ENCODE measurements around the gene ENDOV.

Gene ENDOV

DNA sequence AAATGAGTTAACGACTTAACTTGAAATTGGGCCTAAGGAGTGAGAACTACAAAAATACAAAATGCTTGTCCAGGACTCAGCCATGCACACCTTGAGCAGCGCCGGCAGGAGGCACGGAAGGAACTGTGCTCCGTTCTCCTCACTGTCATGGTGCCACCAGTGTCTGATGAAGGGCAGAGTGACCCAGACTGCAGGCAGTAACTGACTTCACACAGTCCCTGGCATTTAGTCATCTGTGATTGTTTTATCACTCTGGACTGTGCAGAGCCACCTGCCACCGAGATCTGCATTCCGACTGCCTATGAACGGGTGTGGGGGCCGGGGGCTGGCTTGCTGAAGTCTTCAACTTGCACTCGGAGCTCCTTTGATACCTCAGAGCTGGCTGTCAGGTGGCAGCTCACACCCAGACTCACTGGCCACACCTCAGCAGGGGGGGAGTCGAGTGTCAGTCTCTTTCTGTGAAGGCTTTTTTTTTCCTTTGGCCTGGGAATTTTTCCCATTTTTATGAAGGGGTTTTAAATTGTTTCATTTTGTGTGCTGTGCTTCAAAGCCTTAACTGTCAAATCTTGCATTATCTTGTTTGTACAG is 20.2 kb upstream of the ENDOV start:
- Histone ChIP-seq H3K4me3 (ENCODE audit: low read depth in 1 of 2, low read length in 2 of 2) (no peak overlapping the region), H3K79me2 (ENCODE audit: insufficient read depth, low read length) (no peaks in the 10 kb centered on the region), H3K9me3 (ENCODE audit: insufficient read depth, low read length, severe bottlenecking) (no peaks in the 10 kb centered on the region), H3K4me1 (ENCODE audit: insufficient read depth, low read length) (0 out of 2 replicates have a peak, but pooled peaks cover 1% of the 10 kb centered on the region), H3K27ac (ENCODE audit: low read length) (no peak overlapping the region), H4K20me1 (ENCODE audit: insufficient read depth, low read length) (no peaks in the 10 kb centered on the region), H3K36me3 (ENCODE audit: insufficient read depth, low read length) (peaks cover 54% of the 10 kb centered on the region), H3K27me3 (ENCODE audit: insufficient read depth, low read length, poor library complexity) (no peaks in the 10 kb centered on the region), H2AFZ (ENCODE audit: low read depth, low read length) (no peak overlapping the region), H3K4me2 (ENCODE audit: insufficient read depth, low read length) (no peak overlapping the region), H3K9ac (ENCODE audit: low read depth, low read length) (no peak overlapping the region)
- ATAC-seq (ENCODE audit: insufficient read depth, low read depth) (no peak), DNase-seq (no peak)
- TF ChIP-seq, protein P1, sequence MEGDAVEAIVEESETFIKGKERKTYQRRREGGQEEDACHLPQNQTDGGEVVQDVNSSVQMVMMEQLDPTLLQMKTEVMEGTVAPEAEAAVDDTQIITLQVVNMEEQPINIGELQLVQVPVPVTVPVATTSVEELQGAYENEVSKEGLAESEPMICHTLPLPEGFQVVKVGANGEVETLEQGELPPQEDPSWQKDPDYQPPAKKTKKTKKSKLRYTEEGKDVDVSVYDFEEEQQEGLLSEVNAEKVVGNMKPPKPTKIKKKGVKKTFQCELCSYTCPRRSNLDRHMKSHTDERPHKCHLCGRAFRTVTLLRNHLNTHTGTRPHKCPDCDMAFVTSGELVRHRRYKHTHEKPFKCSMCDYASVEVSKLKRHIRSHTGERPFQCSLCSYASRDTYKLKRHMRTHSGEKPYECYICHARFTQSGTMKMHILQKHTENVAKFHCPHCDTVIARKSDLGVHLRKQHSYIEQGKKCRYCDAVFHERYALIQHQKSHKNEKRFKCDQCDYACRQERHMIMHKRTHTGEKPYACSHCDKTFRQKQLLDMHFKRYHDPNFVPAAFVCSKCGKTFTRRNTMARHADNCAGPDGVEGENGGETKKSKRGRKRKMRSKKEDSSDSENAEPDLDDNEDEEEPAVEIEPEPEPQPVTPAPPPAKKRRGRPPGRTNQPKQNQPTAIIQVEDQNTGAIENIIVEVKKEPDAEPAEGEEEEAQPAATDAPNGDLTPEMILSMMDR (IDR thresholded peaks at IDR 0.05; ENCODE audit: borderline replicate concordance, extremely low read depth, low read length, poor library complexity, severe bottlenecking), result no peak
- no peak for TF ChIP-seq EZH2 (IDR thresholded peaks at IDR 0.05; ENCODE audit: borderline replicate concordance, low read depth, low read length, severe bottlenecking)

DNA sequence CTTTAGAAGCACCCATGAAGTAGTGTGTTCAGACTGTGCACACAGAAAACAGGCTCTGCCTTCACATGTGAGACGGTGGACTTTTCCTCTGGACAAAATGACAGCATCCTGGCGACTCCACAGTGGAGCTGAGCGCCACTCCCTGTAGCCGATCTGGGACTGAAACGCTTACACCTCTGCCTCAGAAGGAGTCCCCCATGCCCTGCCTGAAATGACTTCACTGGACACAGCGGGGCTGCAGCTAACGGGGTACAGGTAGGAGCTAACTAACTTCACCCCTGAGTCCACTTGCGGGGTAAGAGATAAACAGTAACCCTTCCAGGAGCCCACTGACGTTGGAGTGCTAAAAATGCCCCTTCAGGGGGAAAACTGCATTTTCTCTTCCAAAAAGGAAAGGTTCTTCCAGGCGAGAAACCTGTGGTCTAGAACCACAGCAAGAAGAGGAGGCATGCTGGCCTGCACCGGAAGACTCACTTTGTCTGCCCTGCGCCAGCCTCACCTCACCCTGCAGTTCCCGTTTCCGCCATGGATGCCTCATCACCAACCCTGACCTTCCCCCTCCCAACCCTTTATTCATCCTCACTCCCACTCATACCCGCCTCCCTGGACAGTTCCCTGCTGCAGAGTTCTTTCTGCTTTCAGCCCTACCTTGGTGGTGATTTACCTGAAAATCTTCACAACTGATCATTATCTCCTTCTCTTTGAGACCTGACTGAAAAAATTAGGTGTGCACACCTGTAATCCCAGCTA is 19.4 kb upstream of the ENDOV start:
- no peak overlapping the region for H3K4me2 ChIP-seq (ENCODE audit: insufficient read depth, low read length)
- DNase-seq (no peak), ATAC-seq (ENCODE audit: insufficient read depth, low read depth) (no peak; the same call in 2 of the 3 replicates)
- H3K4me3 ChIP-seq (ENCODE audit: low read depth in 1 of 2, low read length in 2 of 2), result no peak overlapping the region
- no peaks in the 10 kb centered on the region for H3K79me2 ChIP-seq (ENCODE audit: insufficient read depth, low read length)
- H4K20me1 ChIP-seq (ENCODE audit: insufficient read depth, low read length), result no peaks in the 10 kb centered on the region
- no peak overlapping the region for H2AFZ ChIP-seq (ENCODE audit: low read depth, low read length)
- TF ChIP-seq, protein P1 (IDR thresholded peaks at IDR 0.05; ENCODE audit: borderline replicate concordance, extremely low read depth, low read length, poor library complexity, severe bottlenecking), result no peak
- TF ChIP-seq EZH2 (IDR thresholded peaks at IDR 0.05; ENCODE audit: borderline replicate concordance, low read depth, low read length, severe bottlenecking), result no peak
- no peaks in the 10 kb centered on the region for H3K27me3 ChIP-seq (ENCODE audit: insufficient read depth, low read length, poor library complexity)
- H3K9me3 ChIP-seq (ENCODE audit: insufficient read depth, low read length, severe bottlenecking), result no peaks in the 10 kb centered on the region
- H3K36me3 ChIP-seq (ENCODE audit: insufficient read depth, low read length), result peaks cover 46% of the 10 kb centered on the region
- H3K9ac ChIP-seq (ENCODE audit: low read depth, low read length), result no peak overlapping the region
- 0 out of 2 replicates have a peak, but pooled peaks cover 2% of the 10 kb centered on the region for H3K4me1 ChIP-seq (ENCODE audit: insufficient read depth, low read length)
- no peak overlapping the region for H3K27ac ChIP-seq (ENCODE audit: low read length)

DNA sequence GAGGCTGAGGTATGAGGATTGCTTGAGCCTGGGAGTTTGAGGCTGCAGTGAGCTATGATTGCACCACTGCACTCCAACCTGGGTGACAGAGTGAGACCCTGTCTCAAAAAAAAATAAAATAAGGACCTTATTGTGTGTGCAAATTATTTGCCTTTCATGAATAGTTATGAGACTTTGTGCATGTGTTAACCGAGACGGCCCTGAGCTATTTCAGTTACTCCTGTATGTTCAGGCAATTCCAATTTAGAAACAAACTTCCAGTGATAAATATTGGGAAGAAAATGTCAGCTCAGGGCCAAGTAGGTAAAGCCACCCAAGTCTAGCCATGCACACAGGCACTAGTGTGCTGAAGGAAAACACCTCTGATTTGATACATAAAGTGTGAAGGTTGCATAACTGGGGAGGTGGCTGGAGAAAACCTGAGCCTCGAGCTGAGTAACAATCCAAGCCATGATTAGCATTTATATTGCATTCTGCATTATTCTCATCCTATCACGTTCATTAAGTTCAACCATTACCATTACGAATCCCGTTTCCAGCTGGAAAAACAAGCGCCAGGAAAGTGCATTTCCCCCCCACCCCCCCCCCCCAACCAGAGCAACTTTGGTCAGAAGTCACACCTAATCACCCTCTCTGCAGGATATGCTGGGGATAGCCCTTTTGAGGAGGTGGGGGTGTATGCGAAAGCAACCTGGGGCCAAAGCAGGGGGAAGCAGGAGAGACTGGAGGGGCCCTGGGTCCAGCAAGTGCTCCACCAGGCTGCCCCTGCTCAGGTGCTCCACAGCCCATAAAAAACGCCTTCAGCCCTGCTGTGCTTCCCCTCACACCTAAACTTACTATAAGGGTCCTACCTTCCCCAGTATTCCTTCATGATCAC is 18.6 kb upstream of the ENDOV start:
- H4K20me1 ChIP-seq (ENCODE audit: insufficient read depth, low read length), result no peaks in the 10 kb centered on the region
- ATAC-seq (ENCODE audit: insufficient read depth, low read depth), result no peak
- TF ChIP-seq EZH2 (IDR thresholded peaks at IDR 0.05; ENCODE audit: borderline replicate concordance, low read depth, low read length, severe bottlenecking), result no peak
- TF ChIP-seq, protein P1 (IDR thresholded peaks at IDR 0.05; ENCODE audit: borderline replicate concordance, extremely low read depth, low read length, poor library complexity, severe bottlenecking), result no peak
- H3K4me2 ChIP-seq (ENCODE audit: insufficient read depth, low read length), result no peak overlapping the region
- H3K27me3 ChIP-seq (ENCODE audit: insufficient read depth, low read length, poor library complexity), result no peaks in the 10 kb centered on the region
- no peak for DNase-seq
- no peaks in the 10 kb centered on the region for H3K79me2 ChIP-seq (ENCODE audit: insufficient read depth, low read length)
- H2AFZ ChIP-seq (ENCODE audit: low read depth, low read length), result no peak overlapping the region
- no peaks in the 10 kb centered on the region for H3K9me3 ChIP-seq (ENCODE audit: insufficient read depth, low read length, severe bottlenecking)
- 0 out of 2 replicates have a peak, but pooled peaks cover 2% of the 10 kb centered on the region for H3K4me1 ChIP-seq (ENCODE audit: insufficient read depth, low read length)
- H3K36me3 ChIP-seq (ENCODE audit: insufficient read depth, low read length), result peaks cover 38% of the 10 kb centered on the region
- H3K4me3 ChIP-seq (ENCODE audit: low read depth in 1 of 2, low read length in 2 of 2), result no peak overlapping the region
- H3K27ac ChIP-seq (ENCODE audit: low read length), result no peak overlapping the region
- no peak overlapping the region for H3K9ac ChIP-seq (ENCODE audit: low read depth, low read length)

Measured in DND-41 (cell line).